GM18873 (cell line): ENCODE measurements around the gene DSTYK.
A peak's percentile ranks its signal among the peaks of the same experiment; 100 is the strongest.

Experiments used
- ATAC-seq: cut with Tn5 transposase; IDR thresholded peaks from one replicate; pipeline ENCODE4 v1.9.1; 2021; ENCODE audit warnings: mild to moderate bottlenecking, moderate library complexity, moderate number of reproducible peaks; ENCODE audit not compliant: unreplicated experiment, low FRiP score

The DSTYK gene

GRCh38 chr1:205225901-205226765 lies 14.6 kb upstream of the DSTYK start:
- no peak for ATAC-seq

- ATAC-seq = no peak
Observed at GRCh38 chr1:205224736-205225135, 13.2 kb upstream of the DSTYK start.

DNA sequence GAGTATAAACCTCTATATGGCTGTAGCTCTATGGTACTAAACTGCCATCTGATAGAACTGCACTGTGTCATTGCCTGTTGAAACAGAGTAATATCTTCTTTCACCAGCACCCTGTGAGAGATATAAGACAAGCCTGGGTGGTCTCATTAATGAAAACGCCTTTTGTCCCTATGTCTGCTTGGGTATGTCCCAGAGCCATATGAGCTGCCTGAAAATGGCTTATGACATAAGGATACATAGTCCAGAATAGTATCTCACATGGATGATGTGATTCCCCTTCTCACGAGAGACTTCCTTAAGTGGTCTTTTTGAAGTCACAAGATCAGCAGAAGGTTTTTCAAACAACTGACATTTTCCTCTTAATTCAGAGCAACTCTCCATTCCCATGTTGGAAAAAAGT lies 8.9 kb upstream of the DSTYK start:
- ATAC-seq = no peak

GRCh38 chr1:205217418-205217817 lies 5.9 kb upstream of the DSTYK start:
- ATAC-seq = no peak

DNA sequence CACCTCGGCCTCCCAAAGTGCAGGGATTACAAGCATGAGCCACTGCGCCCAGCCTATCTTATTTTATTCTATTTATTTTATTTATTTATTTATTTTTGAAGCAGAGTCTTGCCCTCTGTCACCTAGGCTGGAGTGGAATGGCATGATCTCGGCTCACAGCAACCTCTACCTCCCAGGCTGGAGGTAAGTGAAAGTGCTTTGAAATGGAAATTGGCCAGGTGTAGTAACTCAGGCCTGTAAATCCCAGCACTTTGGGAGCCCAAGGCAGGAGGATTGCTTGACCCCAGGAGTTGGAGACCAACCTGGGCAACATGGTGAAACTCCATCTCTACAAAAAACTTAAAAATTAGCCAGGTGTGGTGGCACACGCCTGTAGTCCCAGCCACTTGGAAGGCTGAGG lies 5.1 kb upstream of the DSTYK start:
- ATAC-seq = no peak

DNA sequence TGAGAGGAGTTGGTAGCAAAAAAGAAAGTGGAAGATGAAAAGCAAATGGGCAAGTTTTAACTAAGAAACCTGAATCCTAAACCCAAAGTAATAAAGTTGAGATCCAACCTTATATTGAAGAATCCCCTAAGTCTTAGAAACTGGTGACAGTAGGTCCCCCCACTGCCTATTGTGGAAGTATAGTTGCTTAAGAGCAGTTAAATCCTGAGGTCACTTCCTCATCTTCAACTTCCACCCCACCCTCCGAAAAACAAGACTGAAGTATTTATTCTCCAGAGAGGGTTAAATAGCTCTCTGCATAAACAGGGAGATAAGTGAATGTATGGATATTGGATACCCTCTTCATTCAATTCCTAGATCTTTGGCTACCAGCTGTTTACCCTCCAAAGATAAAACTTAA lies 3.3 kb upstream of the DSTYK start:
- no peak for ATAC-seq

GRCh38 chr1:205211839-205212536 lies 486 bp upstream of the DSTYK start:
- ATAC-seq = peak; percentile 16

DNA sequence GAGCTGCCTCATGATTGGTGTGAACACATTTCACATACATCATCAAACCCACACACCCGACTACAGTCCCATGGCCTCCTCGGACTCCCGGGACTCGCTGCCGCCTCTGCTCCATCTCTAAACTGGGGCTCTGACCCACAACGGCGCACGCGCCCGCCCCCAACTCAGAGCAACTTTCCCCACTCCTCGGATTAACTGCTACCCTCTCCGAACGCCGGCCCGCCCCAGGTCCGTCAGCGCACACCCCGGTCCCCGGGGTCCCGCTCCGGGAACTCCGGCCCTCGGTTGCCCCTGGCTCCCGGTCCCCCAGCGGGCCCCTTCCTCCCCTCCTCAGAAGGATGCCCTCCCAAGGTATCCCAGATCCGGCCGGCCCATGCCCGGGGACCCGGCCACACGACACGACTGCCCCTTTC lies 740 bp downstream of the DSTYK start:
- no peak for ATAC-seq

GRCh38 chr1:205208811-205209210 lies 2.7 kb downstream of the DSTYK start:
- ATAC-seq = no peak

- no peak for ATAC-seq
Observed at GRCh38 chr1:205205055-205205454, 6.4 kb downstream of the DSTYK start.

- no peak for ATAC-seq
Observed at GRCh38 chr1:205204552-205204951, 7.0 kb downstream of the DSTYK start.

DNA sequence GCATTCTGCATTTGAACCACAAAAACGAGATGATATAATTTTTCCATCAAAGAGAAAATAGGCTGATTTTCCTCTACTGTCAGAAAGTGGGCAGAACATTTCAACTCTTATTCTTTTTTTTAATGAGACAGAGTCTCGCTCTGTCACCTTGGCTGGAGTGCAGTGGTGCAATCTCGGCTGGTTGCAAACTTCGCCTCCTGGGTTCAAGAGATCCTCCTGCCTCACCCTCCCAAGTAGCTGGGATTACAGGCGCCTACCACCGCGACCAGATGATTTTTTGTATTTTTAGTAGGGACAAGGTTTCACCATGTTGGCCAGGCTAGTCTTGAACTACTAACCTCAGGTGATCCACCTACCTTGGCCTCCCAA lies 11.6 kb downstream of the DSTYK start:
- ATAC-seq = no peak

DNA sequence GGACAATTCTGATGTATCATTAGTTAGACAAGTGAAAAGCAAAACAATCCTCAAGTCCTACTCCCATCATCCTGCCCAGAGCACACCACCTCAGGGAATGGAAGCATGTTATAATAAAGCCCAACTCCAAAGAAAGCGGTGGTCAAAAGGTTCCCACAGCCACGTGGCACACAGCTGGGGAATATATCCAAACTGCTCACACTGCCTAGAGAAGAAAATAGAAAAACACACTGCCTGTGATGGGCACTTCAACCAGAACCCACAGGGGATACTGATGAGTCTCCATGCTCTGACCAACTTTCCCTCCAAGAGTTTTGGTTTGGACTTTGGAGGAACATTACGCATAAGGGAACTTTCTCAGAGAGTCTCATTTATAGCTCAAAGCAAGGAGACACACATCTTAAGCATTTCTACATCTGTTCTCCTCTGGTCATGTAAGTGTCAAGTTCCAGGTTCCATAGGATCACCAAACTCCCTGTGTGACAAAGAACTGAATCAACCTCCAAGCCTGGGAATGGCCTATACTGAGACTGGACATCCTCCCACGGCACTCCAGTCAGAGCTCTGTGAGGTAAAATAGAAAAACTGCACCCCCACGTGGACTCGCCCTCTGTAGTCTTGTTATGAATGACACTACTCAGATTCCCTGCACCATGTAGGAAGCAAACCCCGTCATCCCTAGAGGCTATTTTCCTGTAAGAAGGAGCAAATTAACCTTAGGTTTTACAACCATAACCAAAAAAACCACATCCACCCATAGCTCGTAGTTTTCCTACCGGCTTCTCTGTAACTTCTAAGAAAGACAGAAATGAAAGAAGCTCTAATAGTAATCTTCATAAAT lies 12.2 kb downstream of the DSTYK start:
- ATAC-seq = no peak

- no peak for ATAC-seq
Observed at GRCh38 chr1:205192287-205192686, 19.2 kb downstream of the DSTYK start.

DNA sequence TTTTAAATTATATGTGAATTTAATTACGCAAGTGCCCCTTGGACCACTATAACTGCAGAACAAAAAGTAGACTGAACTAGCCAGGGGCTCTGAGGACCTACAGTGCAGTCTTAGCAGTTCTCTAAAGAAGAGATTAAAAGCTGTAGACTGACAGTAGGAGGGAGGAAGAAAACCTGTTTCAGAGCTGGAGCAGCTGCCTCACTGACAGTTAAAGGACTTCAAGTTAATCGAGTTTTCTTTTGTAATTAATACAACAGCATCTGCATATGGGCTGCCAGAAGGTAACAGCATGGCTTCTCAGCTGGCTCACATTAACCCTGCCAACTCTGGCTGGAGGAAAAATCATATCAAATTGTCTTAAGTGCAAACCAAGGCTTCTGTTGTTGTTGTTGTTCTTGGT lies 19.9 kb downstream of the DSTYK start:
- no peak for ATAC-seq

GRCh38 chr1:205190845-205191577 lies 20.5 kb downstream of the DSTYK start:
- ATAC-seq = no peak

- ATAC-seq = no peak
Observed at GRCh38 chr1:205189131-205189530, 22.4 kb downstream of the DSTYK start.

GRCh38 chr1:205188596-205188995 lies 22.9 kb downstream of the DSTYK start:
- no peak for ATAC-seq

- no peak for ATAC-seq
Observed at GRCh38 chr1:205188098-205188497, 23.4 kb downstream of the DSTYK start.

GRCh38 chr1:205187420-205187819 lies 24.1 kb downstream of the DSTYK start:
- no peak for ATAC-seq
